Measurements from ENCODE around the gene TREML2. TPM values are rescaled to one million over a fixed set of nuclear protein-coding genes. Genes with fewer than 3 reads are reported as not detected.

Gene TREML2
- total RNA-seq, 4 donors from 2014 or later: 0.22 to 0.34 TPM; not detected in 2

GRCh38 chr6:41155132-41155805 is 45.7 kb downstream of the TREML2 start:
- TF ChIP-seq, protein P1, sequence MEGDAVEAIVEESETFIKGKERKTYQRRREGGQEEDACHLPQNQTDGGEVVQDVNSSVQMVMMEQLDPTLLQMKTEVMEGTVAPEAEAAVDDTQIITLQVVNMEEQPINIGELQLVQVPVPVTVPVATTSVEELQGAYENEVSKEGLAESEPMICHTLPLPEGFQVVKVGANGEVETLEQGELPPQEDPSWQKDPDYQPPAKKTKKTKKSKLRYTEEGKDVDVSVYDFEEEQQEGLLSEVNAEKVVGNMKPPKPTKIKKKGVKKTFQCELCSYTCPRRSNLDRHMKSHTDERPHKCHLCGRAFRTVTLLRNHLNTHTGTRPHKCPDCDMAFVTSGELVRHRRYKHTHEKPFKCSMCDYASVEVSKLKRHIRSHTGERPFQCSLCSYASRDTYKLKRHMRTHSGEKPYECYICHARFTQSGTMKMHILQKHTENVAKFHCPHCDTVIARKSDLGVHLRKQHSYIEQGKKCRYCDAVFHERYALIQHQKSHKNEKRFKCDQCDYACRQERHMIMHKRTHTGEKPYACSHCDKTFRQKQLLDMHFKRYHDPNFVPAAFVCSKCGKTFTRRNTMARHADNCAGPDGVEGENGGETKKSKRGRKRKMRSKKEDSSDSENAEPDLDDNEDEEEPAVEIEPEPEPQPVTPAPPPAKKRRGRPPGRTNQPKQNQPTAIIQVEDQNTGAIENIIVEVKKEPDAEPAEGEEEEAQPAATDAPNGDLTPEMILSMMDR (IDR thresholded peaks at IDR 0.05; ENCODE audit: low read depth): no peak

GRCh38 chr6:41153992-41154625 is 46.8 kb downstream of the TREML2 start, which contains the start of gene TREML1:
Gene TREML1 (minus strand): TSS chr6:41154347. CDS start chr6:41154288, 59 bp downstream.
- TF ChIP-seq, protein P1 (IDR thresholded peaks at IDR 0.05; ENCODE audit: low read depth): no peak

DNA sequence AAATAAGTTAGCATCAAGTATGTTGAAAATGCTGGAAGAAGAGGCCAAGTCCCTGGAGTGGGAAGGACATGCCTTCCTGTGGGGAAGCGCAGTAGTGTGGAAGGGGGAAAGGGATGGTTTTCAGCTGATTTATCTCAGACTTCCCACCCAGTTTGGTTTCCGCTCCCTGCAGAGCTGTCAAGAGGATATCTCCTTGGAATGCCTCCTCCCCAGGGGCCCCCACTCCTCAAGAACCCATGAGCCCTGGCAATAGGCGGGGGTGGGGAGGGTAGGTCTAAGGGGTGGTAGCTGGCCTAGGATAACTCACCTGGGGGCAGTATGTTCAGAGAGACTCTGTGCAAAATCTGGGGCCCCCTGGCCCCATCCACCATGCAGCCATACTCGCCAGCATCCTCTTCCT is 47.5 kb downstream of the TREML2 start:
- TF ChIP-seq, protein P1 (IDR thresholded peaks at IDR 0.05; ENCODE audit: low read depth): no peak

GRCh38 chr6:41150671-41151070 is 50.3 kb downstream of the TREML2 start:
- TF ChIP-seq, protein P1 (IDR thresholded peaks at IDR 0.05; ENCODE audit: low read depth): no peak

DNA sequence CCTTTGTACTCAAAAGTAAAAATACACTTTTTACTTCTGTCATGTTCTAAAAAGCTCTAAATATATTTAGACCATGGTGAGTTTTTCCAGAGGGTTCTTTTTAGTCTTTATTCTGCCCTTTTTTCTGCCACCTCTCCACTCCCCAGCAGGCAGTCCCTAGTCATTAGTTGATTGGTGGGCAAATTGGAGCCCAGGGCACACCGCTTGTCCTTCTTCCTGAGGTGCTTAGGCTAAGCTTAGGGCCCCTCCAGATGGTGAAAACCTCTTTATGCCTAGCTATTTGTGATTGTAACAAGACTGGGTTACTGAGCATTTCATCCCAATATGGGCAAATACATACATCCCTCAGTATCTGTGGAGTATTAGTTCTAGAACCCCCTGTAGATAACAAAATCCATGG is 53.0 kb downstream of the TREML2 start:
- TF ChIP-seq, protein P1 (IDR thresholded peaks at IDR 0.05; ENCODE audit: low read depth): no peak

Small RNA genes within 50 kb of the gene (small RNA-seq; reads per million reads assigned to genes)
- gene AL391903.2: not detected
- gene RNA5SP207: 1.7 reads per million, percentile 28 among the genes with 10 or more reads in this experiment

Other genes starting within 250 kb of the TREML2 start
- 1 to 10 TPM in 3 of 4 donors, not detected in 1; 1.1 to 1.7 (median 1.7) TPM for gene UNC5CL, start 161.9 kb downstream of the TREML2 start, total RNA-seq
- not detected for gene TSPO2, start 158.7 kb downstream of the TREML2 start, total RNA-seq
- not detected for gene APOBEC2, start 147.9 kb downstream of the TREML2 start, total RNA-seq
- 10 to 100 TPM; 13.9 to 30.3 (median 20.6) TPM for gene OARD1, start 128.8 kb downstream of the TREML2 start, total RNA-seq
- 10 to 100 TPM; 18.5 to 27.7 (median 20.4) TPM for gene NFYA, start 128.2 kb downstream of the TREML2 start, total RNA-seq
- 1 to 10 TPM in 1 of 4 donors, not detected in 3; 4.8 TPM for gene TREML1, start 46.8 kb downstream of the TREML2 start, total RNA-seq
- gene TREM2, start 38.0 kb downstream of the TREML2 start, total RNA-seq: 100 to 1,000 TPM in 1 of 4 donors, 10 to 100 TPM in 1, 1 to 10 TPM in 2; 3.8 to 335 (median 15.9) TPM
- gene TREML4, start 27.2 kb upstream of the TREML2 start, total RNA-seq: not detected
- 1 to 10 TPM in 3 of 4 donors, under 1 TPM in 1; 0.38 to 9.5 (median 4.6) TPM for gene TREM1, start 85.5 kb upstream of the TREML2 start, total RNA-seq
- not detected for gene NCR2, start 134.5 kb upstream of the TREML2 start, total RNA-seq